NCI-H510A (cell line): ENCODE data around the gene CREG1.
"Not testable (repeated sequence)": the region's sequence is repeated elsewhere in the genome, so short reads cannot be mapped to it uniquely, and the experiment has no call there.

ENCODE experiments used
- DNase-seq: peaks from one replicate; lab custom pipeline; 2025; lab: John Stamatoyannopoulos, UW

The CREG1 gene

GRCh38 chr1:167553136-167554027, at the start of gene CREG1:
Gene CREG1, minus strand, starts transcription at chr1:167553762.
- DNase-seq = peak; percentile 80

DNA sequence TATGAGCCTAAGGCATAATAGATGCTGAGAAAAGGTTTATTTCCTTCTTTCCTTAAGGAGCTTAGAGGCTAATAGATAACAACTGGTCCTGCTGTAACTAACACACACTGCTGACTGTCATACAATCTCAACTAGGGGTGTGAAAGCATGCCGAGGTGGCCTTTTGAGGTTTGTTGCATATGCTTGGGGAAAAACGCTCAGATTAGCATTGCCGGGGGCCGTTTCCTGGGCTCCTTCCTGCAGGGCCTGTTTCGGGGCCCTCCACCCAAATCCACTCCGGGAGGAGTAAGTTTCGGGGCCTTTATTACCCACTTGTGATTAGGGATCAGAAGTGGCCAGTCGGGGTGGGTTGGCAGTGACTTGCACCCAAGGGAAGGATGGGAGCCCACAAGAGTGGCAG, 49.3 kb upstream of the CREG1 start:
- DNase-seq = no peak

GRCh38 chr1:167601442-167602383, 48.2 kb upstream of the CREG1 start:
- DNase-seq = no peak

DNA sequence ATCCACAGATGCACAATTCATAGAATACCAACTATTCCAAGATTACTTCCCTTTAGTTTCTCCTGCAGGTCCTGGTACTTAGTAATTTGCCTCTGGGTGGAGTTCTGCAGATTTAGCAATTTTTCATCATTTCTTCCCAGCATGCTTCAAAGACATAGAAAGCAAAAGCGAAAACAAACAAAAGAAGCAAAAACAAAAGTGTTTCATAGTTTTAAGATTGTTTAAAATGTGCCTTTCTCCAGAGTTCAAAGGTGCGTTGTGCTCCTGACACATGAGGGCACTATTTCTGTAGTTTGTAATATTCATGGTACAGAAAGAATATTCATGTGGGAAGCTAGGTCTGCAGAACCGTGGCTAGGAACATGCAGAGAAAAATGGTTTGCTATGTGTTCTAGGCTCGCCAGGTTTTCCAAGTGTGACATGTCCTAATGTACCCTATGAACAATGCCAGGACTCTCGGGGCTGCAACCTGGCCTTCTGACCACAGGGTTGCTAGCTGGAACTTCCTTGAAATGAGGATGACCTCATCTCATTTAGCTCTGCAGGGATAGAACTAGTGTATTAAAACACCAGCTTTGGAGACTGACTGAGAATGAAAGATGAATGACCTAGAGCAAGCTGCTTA, 46.5 kb upstream of the CREG1 start:
- no peak for DNase-seq

DNA sequence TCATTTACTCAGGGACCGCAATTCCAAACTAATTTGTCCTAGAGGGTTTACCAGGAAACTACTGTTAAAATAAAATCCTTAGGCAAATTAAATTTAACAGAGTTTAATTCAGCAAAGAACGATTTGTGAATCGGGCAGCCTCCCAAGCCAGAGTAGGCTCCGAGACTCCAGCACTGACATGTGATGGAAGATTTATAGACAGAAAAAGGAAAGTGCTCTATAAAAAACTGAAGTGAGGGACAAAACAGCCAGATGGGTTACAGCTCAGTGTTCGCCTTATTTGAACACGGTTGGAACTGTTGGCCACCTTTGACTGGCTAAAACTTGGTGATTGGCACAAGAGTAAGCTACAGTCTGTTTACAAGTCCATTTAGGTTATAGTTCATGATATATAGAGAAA, 41.3 kb upstream of the CREG1 start:
- no peak for DNase-seq

DNA sequence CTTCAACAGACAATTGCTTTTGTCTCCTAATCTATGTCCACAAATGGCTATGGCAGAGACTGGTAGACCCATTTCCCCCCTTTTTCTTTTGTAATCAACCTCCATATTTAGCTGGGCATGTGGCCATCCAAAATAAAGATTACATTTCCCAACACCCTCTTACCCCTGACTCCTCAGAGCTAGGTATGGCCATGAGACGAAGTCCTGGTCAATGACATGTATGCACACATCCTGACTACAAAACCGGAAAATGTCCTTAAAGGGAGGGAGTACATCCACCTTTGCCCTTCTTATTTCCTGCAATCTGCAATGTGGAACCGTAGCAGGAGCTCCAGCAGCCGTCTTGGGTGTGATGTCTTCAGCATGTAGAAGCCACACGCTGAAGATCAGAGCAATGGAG, 40.3 kb upstream of the CREG1 start:
- DNase-seq = no peak

GRCh38 chr1:167592475-167592874, 38.9 kb upstream of the CREG1 start:
- no peak for DNase-seq

- no peak for DNase-seq
Observed at GRCh38 chr1:167588361-167588760, 34.8 kb upstream of the CREG1 start.

DNA sequence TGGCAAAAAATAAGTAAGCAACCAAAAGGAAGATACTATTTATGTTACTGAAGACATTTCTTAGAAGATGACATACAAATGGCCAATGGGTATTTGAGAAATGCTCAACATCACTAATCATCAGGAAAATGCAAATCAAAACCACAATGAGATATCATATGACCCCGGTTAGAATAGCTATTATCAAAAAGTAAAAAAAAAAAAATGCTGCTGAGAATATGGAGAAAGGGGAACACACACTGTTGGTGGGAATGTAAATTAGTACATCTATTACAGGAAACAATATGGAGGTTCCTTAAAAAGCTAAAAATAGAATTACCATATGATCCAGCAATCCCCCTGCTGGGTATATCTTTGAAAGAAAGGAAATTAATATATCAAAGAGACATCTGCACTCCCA, 34.3 kb upstream of the CREG1 start:
- DNase-seq = no peak

GRCh38 chr1:167587342-167587741, 33.8 kb upstream of the CREG1 start:
- DNase-seq = no peak

GRCh38 chr1:167584581-167584980, 31.0 kb upstream of the CREG1 start:
- DNase-seq = no peak

GRCh38 chr1:167582722-167583121, 29.2 kb upstream of the CREG1 start:
- no peak for DNase-seq

DNA sequence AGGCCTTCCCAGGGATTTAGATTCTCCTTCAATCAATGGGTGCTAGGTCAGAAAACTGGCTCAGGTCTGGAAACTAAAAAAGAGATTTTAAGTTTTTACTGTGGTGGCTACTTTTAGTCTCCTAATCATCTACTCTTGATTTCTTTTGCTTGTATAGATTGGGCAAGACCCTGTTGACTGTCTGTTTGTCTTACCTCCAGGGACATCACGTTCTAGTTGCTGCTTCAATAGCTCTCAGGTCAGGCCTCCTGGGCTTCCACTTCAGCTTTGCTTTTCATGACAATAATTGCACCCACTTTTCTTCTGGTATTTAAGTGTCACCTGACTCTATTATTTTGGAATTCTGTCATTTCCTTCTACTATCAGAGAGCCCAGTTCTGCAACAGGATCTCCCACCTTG, 28.5 kb upstream of the CREG1 start:
- no peak for DNase-seq

GRCh38 chr1:167579986-167580385, 26.4 kb upstream of the CREG1 start:
- no peak for DNase-seq

- DNase-seq = no peak
Observed at GRCh38 chr1:167578939-167579521, 25.5 kb upstream of the CREG1 start.

- no peak for DNase-seq
Observed at GRCh38 chr1:167575649-167576048, 22.1 kb upstream of the CREG1 start.

DNA sequence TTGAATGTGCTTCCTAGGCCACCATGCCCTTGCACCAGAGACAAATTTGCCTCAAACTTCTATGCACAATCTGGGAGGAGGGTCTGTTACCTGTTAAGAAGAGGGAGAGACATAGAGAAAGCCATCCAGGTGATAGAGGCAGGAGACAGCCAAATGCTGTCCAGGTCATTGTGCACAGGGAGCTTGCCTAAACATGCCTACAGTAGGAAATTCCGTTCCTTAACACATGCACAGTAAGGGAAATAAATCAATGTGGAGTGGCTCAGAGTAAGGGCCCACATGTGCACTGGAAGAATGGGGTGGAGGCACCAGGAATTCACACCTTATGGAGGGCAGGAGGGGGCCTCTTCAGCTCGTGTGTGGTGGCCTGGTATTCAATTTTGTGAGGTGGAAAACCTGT, 19.5 kb upstream of the CREG1 start:
- DNase-seq = no peak

GRCh38 chr1:167570712-167571111, 17.1 kb upstream of the CREG1 start:
- DNase-seq = not testable (repeated sequence)

DNA sequence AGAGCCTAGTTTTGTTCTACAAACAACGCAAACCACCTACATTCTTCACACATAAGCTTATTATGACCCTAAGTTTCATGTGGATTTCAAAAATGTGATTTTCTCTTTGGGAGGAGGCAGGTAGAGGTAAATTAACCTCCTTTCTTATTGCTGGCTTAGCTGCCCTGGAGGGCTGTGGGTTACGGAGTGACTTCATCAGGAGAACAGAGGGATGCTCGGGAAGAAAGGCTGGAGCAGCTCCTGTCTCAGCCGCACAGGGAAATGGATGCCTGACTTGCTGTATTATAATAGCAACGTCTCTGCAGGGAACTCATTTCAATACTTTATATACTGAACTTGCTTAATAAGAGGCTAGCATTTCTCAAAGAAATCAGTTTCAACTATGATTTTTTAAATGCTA, 14.1 kb upstream of the CREG1 start:
- DNase-seq = no peak

GRCh38 chr1:167566766-167567165, 13.2 kb upstream of the CREG1 start:
- no peak for DNase-seq

GRCh38 chr1:167565922-167566321, 12.4 kb upstream of the CREG1 start:
- no peak for DNase-seq
